Measurements from ENCODE around the gene PLEKHA8.
"Not testable (repeated sequence)": the region's sequence is repeated elsewhere in the genome, so short reads cannot be mapped to it uniquely, and the experiment has no call there.

The PLEKHA8 gene

DNA sequence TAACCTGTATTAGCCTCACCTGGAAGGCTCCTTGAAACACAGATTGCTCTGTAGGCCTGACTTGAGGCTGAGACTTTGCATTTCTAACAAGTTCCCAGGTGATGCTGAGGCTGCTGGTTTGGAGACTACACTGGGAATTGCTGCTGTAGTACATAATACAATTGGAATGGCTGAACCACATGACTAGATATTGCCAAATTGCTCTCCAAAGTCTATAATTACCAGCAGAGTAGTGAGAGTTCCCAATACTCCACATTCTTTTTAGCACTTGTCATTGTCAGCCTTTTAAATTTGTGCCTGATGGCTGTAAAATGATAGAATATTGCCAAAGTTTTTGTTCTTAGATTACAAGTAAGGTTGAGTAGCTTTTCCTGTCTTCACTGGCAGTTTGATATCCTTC is 39.9 kb downstream of the PLEKHA8 start:
- DNase-seq, result no peak

GRCh38 chr7:30069096-30069867 is 41.1 kb downstream of the PLEKHA8 start:
- no peak for DNase-seq

- DNase-seq, result no peak
Observed at GRCh38 chr7:30070052-30070451, 41.8 kb downstream of the PLEKHA8 start.

DNA sequence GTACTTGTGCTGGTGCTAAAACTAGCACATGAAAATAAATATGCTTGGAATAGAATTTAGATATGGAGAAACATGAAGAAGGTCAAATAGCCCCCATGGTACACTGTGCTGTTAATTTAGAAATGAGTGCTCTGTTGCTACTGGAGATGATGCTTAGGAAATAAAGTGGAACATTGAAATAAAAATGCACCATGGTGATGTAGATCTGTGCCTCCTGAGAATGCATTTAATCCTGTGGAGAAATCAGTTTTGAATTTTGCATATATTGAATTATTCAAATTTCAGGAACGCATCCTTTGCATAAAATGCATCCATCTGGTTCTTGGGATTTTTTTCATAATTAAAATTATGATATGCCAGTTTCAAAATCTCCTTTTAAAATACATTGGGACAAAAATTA is 44.5 kb downstream of the PLEKHA8 start:
- peak; percentile 88 for DNase-seq

- peak; percentile 67 for DNase-seq
Observed at GRCh38 chr7:30074422-30075030, 46.3 kb downstream of the PLEKHA8 start.

DNA sequence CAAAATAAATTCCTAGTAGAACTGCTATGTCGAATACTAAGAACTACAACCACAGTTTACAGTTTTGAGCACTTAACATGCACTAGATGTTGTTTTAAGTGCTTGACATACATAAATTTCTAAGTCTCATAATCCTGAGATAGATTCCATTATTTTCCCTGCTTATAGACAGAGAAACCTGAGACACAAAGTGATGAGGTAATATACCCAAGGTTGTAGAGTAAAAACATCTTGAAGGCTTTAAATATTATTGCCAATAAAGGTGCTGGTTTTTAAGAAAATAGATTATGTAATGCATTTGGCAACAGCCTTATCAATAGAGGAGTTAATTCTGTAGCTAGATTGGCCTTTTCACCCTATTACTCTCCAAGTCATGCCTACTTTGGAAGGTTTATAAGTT is 48.2 kb downstream of the PLEKHA8 start:
- no peak for DNase-seq

DNA sequence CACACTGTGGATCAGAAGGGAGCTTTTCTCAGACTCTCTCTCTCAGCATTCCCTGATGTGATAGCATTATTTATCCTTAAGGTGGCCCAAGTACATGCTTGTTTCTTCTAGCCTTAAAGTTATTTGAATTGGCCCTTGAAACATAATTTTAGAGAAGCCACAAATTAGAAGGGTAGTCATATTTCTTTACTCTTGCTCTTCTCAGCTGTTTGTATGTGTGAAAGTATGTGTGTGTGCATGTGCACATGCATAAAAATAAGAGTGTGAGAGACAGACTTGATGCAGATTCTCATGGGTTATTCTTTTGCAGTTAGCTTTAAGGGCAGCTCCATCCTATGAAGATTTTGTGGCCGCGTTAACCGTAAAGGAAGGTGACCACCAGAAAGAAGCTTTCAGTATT is 50.1 kb downstream of the PLEKHA8 start:
- no peak for DNase-seq

DNA sequence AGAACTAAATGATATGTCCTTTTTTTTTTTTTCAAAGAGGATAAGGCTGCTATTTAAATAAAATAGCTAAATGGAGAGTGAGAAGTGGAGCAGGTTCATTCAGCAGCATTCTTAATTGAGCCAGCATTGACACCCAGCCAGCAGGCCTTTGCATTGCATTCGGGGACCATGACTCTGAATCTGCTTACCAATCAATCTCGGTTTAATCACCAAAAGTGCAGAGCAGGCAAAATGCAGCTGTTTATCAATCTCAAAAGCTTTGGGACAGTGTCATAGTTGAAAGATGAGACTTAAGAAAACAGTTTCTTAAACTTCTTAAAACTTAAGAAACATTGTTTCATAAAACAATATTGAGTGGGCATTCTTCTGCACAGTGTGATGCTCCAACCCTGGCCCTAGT is 51.7 kb downstream of the PLEKHA8 start:
- no peak for DNase-seq

GRCh38 chr7:30080818-30081217 is 52.6 kb downstream of the PLEKHA8 start:
- DNase-seq, result peak; percentile 51

- no peak for DNase-seq
Observed at GRCh38 chr7:30082686-30083085, 54.5 kb downstream of the PLEKHA8 start.

GRCh38 chr7:30083334-30083733 is 55.1 kb downstream of the PLEKHA8 start:
- DNase-seq, result peak; percentile 63

DNA sequence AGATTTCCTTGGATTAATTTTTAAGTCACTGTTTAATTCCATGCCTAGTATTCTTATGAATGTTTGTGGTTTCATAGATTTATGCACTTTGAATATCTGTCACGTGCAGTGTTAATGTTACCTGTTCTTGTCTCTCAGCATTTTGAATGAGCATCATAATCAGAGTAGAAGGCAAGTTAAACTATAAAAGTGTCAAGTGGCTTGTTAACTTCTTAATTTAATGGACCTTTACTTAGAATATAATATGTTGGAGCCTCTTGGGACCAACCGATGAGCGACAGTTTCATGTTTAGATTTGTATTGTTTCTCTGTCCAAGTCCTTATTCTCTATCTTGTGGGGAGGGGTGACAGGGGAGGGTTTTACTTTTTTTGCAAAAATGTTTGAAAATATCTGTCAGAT is 56.0 kb downstream of the PLEKHA8 start:
- peak; percentile 35 for DNase-seq

DNA sequence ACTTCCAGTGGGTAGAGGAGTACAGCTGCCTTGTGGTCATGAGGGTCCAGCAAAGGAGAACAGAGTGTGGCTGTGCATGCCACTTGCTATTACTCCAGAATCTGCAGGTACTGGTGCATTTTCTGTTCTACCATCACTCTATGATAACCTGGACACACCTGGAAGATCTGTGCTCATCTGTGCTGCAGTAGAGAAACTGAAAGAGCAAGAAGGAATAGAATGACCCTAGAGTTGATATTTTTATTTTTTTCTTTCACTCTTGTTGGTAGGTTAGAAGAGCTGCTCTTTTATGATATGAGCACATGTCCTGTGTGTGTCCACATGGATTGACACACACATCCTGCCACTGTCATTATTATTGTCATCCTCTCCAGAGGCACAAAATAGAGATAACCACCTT is 58.3 kb downstream of the PLEKHA8 start:
- no peak for DNase-seq

- DNase-seq, result no peak
Observed at GRCh38 chr7:30087371-30087770, 59.2 kb downstream of the PLEKHA8 start.

DNA sequence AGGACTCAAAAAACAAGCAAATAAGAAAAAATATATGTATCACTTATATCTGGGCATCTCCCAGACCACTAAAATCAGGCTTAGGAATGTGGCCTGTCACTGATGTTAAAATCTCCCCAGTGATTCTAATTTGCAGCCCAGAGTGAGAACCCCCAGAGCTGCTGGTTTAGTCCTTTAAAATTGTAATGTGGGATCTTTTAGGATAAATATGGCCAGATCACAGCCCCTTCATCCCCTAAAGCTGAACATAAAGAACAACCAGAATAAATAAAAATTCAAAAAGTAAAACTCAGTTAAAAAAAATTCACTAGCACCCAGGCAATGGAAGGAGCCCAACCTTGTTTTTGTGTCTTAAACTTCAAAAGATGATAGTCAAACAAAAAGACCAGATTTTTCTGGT is 60.1 kb downstream of the PLEKHA8 start:
- DNase-seq, result no peak

DNA sequence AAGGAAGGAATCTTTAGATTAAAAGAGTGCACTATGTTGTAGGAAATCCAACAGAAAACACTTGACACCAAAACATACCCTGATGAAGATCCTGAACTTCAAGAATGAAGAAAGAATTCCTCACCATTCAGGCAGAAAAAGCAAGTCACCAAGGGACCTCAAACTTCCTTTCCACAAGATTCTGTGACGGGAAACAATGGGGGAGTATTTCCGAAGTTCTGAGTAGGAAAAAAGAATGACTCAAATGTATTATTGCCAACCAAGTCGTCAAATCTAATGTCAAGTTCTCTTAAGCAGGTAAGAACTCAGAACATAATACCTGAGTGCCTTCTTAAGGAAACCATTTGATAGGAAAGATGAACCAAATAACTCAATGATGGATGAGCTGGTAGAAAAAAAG is 61.9 kb downstream of the PLEKHA8 start:
- DNase-seq, result no peak

DNA sequence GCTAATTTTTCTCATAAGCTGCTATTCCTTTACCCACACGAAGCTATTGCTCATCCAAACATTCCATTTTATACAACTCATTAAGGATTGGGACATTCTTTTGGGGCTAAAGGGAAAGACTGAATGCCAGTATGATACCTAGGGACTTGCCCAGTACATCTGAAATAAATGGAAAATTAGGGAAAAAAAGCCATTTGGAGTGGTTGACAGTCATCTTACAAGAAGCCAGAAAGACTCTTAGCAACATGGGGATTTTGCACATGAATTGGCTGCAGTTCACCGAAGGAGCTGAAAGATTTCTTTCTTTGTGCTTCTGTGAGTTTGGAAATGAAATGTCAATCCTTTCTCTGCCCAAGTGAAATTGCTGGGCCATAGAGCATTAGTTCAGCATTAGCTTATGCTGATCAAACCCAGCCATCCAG is 63.3 kb downstream of the PLEKHA8 start:
- DNase-seq, result no peak

DNA sequence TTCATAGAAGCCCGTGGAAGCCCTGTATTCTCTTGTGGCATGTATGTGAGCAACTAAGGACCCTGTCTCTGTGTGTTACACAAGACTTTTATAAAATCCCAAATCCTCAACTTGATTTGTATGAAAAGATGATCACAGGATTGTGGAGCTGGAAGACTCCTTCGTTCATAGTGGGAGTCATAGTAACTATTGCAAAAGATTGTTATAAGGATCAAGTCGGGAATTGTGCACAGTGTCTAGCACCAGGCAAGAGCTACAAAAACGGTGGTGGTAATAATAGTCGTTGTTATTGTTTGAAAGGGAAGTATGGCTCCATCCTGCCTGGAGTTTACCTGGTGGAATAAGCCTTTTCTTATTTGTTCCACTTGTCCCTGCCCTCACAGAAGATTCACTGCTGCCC is 63.8 kb downstream of the PLEKHA8 start:
- no peak for DNase-seq

DNA sequence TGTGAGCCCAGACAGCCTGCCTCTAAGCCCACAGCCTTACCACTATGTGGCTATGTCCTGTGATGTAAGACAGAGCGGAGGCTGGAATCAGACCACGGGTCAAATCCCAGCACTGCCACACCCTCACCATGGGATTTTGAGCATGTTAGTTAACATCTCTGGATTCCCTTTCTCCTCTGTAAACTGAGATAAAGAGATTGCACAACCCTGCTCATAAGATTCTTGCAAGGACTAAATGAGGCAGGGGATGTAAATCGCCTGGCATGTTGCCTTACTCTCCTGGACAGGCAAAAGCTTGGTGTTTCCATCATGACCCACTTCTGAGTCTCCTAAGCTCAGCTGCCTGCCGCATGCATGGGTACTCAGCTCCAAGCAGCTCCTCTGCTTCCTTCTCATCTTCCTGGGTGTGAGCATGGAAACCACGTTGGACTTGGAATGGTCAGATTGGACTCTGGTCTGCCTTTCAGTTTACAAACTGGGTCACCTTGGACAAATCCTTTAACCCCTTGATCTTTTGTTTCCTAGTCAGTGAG is 65.3 kb downstream of the PLEKHA8 start:
- DNase-seq, result no peak

- not testable (repeated sequence) for DNase-seq
Observed at GRCh38 chr7:30098599-30098998, 70.4 kb downstream of the PLEKHA8 start.

DNA sequence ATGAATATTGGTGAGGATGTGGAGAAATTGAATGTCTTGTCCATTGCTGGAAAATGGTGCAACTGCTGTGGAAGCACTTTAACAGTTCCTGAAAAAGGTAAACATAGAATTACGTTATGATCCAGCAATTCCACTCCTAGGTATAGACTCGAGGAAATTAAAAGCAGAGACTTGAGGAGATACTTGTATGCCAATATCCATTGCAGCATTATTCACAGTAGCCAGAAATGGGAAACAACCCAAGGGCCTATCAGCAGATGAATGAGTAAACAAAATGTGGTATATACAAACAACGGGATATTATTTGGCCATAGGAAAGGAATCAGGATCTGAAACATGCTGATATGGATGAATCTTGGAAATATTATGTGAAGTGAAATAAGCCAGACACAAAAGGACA is 74.1 kb downstream of the PLEKHA8 start:
- no peak for DNase-seq

- no peak for DNase-seq
Observed at GRCh38 chr7:30104157-30104556, 75.9 kb downstream of the PLEKHA8 start.

DNA sequence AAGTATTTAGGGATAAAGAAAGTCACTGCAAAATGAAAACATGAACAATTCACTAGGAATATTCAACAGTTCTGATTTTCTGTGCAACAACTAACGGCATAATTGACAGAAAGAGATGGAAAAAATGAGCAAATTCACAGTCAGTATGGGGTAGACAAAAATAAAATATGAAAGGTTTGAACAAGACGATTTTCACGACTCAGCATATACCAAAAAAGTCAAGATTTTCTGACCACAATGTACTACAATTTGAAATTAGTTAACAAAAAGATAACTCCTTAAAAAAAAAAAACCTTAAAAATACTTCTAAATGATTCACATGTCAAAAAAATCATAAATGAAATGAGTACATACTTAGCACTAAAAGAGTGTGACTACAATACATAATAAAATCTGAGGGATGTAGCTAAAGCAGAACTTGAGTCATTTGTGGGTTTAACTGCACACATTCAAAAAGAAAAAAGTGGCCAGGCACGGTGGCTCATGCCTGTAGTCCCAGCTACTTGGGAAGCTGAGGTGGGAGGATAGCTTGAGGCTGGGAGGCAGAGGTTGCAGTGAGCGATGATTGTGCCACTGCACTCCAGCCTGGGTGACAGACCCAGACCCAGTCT is 84.0 kb downstream of the PLEKHA8 start:
- no peak for DNase-seq

DNA sequence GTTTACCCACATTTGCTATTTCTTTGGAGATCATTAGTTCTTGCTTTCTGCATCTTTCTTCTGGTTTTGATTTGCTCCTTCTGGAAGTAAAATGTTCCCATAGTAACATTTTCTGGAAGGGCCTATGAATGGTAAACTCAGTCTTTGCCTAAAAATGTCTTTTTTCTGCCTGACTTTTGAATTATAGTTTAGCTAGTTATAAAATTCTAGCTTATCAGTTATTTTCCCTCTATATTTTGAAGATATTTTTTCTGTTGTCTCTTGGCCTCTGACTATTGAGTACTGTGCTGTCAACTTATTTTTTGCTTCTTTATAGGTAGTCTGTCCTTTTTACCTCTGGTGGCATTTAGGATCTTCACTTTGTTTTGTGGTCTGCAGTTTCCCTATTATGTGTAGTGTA is 84.9 kb downstream of the PLEKHA8 start:
- no peak for DNase-seq

Measured in NCI-H526 treated with DMSO at 0.1 percent for 48 hours (cell line).